Measurements from ENCODE around the gene PCGF3.
"Not testable (repeated sequence)": the region's sequence is repeated elsewhere in the genome, so short reads cannot be mapped to it uniquely, and the experiment has no call there.

The PCGF3 gene

GRCh38 chr4:726838-727237 lies 21.2 kb downstream of the PCGF3 start:
- DNase-seq = no peak

GRCh38 chr4:727576-727975 lies 21.9 kb downstream of the PCGF3 start:
- DNase-seq = no peak

GRCh38 chr4:729336-730315 lies 24.0 kb downstream of the PCGF3 start:
- DNase-seq = no peak

- no peak for DNase-seq
Observed at GRCh38 chr4:730511-730910, 24.9 kb downstream of the PCGF3 start.

- DNase-seq = not testable (repeated sequence)
Observed at GRCh38 chr4:730946-731904, 25.6 kb downstream of the PCGF3 start.

- DNase-seq = peak; percentile 28
Observed at GRCh38 chr4:731954-732353, 26.3 kb downstream of the PCGF3 start.

GRCh38 chr4:732486-732885 lies 26.9 kb downstream of the PCGF3 start:
- DNase-seq = peak; percentile 33

- DNase-seq = peak; percentile 88
Observed at GRCh38 chr4:732911-733630, 27.4 kb downstream of the PCGF3 start.

GRCh38 chr4:733631-733980 lies 28.0 kb downstream of the PCGF3 start:
- no peak for DNase-seq

- no peak for DNase-seq
Observed at GRCh38 chr4:734075-734474, 28.4 kb downstream of the PCGF3 start.

- DNase-seq = no peak
Observed at GRCh38 chr4:734951-735350, 29.3 kb downstream of the PCGF3 start.

- no peak for DNase-seq
Observed at GRCh38 chr4:735583-735982, 30.0 kb downstream of the PCGF3 start.

GRCh38 chr4:736561-736960 lies 30.9 kb downstream of the PCGF3 start:
- not testable (repeated sequence) for DNase-seq

- DNase-seq = peak; percentile 56
Observed at GRCh38 chr4:738781-739280, 33.2 kb downstream of the PCGF3 start.

GRCh38 chr4:739569-739968 lies 33.9 kb downstream of the PCGF3 start:
- no peak for DNase-seq

GRCh38 chr4:740011-740410 lies 34.4 kb downstream of the PCGF3 start:
- DNase-seq = no peak

GRCh38 chr4:740656-741282 lies 35.1 kb downstream of the PCGF3 start:
- no peak for DNase-seq

- DNase-seq = no peak
Observed at GRCh38 chr4:742096-742741, 36.6 kb downstream of the PCGF3 start.

- peak; percentile 82 for DNase-seq
Observed at GRCh38 chr4:742742-743311, 37.2 kb downstream of the PCGF3 start.

GRCh38 chr4:743463-744211 lies 38.0 kb downstream of the PCGF3 start:
- DNase-seq = no peak

All from hematopoietic multipotent progenitor cell treated with erythropoietin and hydrocortisone succinate and interleukin-3 and kit ligand, for 6 days (in vitro differentiated cells).